Lower lobe of right lung (tissue), 2 donors: ENCODE data around the gene EAPP. TPM values are rescaled to one million over a fixed set of nuclear protein-coding genes. Genes with fewer than 3 reads are reported as not detected.

Experiments
- ATAC-seq, 2 donors: fragments of 200-7000 bp; cut with Tn5 transposase; one replicate each; pipeline ENCODE4 v1.9.1; 2020 to 2022; ENCODE audit warnings: mild to moderate bottlenecking in 2 of 2, moderate library complexity in 2 of 2
- DNase-seq: peaks from one replicate; pipeline ENCODE4 v3.0.0-alpha.2; 2020
- H3K27ac ChIP-seq: fragments of 200-600 bp; one replicate; pipeline ENCODE4 v1.8.0; 2022
- H3K27me3 ChIP-seq: fragments of 200-600 bp; one replicate; pipeline ENCODE4 v1.8.0; 2022; ENCODE audit warnings: low read depth
- H3K36me3 ChIP-seq: fragments of 200-600 bp; one replicate; pipeline ENCODE4 v1.8.0; 2022; ENCODE audit warnings: mild to moderate bottlenecking
- H3K4me1 ChIP-seq: fragments of 200-600 bp; one replicate; pipeline ENCODE4 v1.8.0; 2022
- H3K4me3 ChIP-seq: fragments of 200-600 bp; one replicate; pipeline ENCODE4 v1.8.0; 2022; ENCODE audit warnings: mild to moderate bottlenecking
- H3K9me3 ChIP-seq: fragments of 200-600 bp; one replicate; pipeline ENCODE4 v1.8.0; 2022
- intact Hi-C: fragments of 100-400 bp; cut with DNase I; formaldehyde crosslinking; loops from one replicate; pipeline ENCODE4 v1.11.0; 2022
- total RNA-seq: library from RNA; stranded (reverse); fragmentation: NEBNext Ultra II Directional; extraction: Animal tissue kit (Norgen Biotek cat#: 25700); gene quantifications from one replicate; pipeline ENCODE4 v1.2.1, GENCODE V29; 2021
- TF ChIP-seq, protein P1 (sequence below): fragments of 200-600 bp; IDR thresholded peaks from one replicate; pipeline ENCODE4 v1.8.0; 2022; ENCODE audit warnings: antibody characterized with exemption, mild to moderate bottlenecking
- donor health status: DM: no; HTN: yes; CAD: no; lungs with severe emphysema.

The EAPP gene
- total RNA-seq, 1 donor from 2014 or later, result 28.8 TPM

DNA sequence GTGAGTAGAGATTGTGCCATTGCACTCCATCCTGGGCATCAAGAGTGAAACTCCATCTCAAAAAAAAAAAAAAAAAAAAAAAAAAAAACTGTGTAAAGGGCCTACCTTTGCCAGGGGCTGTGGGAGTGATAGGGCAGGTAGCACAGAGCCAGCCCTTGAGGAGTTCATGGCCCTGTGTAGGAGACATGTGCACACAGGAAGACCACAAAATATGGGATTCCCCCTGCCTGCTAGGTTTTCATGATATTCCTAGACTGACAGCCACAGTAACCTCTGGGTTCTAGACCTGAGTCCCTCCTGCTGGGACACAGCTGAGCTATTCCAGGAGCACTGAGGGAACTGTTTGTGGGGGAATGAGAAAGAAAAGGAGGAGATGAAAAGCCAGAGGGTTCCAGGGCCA lies 69.2 kb downstream of the EAPP start:
- intact Hi-C loops, result no loop called here
- H3K27me3 ChIP-seq, result no peaks in the 10 kb centered on the region
- no peaks in the 10 kb centered on the region for H3K9me3 ChIP-seq
- no peaks in the 10 kb centered on the region for H3K36me3 ChIP-seq
- DNase-seq (no peak), ATAC-seq (no peak)
- peaks cover under 1% of the 10 kb centered on the region for H3K4me1 ChIP-seq
- H3K4me3 ChIP-seq, result no peak overlapping the region
- TF ChIP-seq, protein P1, sequence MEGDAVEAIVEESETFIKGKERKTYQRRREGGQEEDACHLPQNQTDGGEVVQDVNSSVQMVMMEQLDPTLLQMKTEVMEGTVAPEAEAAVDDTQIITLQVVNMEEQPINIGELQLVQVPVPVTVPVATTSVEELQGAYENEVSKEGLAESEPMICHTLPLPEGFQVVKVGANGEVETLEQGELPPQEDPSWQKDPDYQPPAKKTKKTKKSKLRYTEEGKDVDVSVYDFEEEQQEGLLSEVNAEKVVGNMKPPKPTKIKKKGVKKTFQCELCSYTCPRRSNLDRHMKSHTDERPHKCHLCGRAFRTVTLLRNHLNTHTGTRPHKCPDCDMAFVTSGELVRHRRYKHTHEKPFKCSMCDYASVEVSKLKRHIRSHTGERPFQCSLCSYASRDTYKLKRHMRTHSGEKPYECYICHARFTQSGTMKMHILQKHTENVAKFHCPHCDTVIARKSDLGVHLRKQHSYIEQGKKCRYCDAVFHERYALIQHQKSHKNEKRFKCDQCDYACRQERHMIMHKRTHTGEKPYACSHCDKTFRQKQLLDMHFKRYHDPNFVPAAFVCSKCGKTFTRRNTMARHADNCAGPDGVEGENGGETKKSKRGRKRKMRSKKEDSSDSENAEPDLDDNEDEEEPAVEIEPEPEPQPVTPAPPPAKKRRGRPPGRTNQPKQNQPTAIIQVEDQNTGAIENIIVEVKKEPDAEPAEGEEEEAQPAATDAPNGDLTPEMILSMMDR, result no peak
- no peak overlapping the region for H3K27ac ChIP-seq

- Histone ChIP-seq H3K27ac (no peak overlapping the region), H3K27me3 (no peaks in the 10 kb centered on the region), H3K9me3 (no peaks in the 10 kb centered on the region), H3K4me3 (no peak overlapping the region), H3K36me3 (no peaks in the 10 kb centered on the region), H3K4me1 (peaks cover 7% of the 10 kb centered on the region)
- intact Hi-C loops, result no loop called here
- TF ChIP-seq, protein P1, result no peak
- ATAC-seq, result no peak
- no peak for DNase-seq
Observed at GRCh38 chr14:34466691-34467090, 72.8 kb downstream of the EAPP start.

Other genes with a start within 250 kb of the EAPP start
- gene SPTSSA, start 77.5 kb downstream of the EAPP start, total RNA-seq, result 47.6 TPM
- 70.7 TPM for gene SNX6, start 90.4 kb upstream of the EAPP start, total RNA-seq
- 34.6 TPM for gene CFL2, start 174.9 kb upstream of the EAPP start, total RNA-seq